Measurements from ENCODE around the gene GABPA.
"Not testable (repeated sequence)": the region's sequence is repeated elsewhere in the genome, so short reads cannot be mapped to it uniquely, and the experiment has no call there.

The GABPA gene

GRCh38 chr21:25742900-25743299, 8.1 kb downstream of the GABPA start:
- DNase-seq: no peak

- DNase-seq: no peak
Observed at GRCh38 chr21:25744854-25745253, 10.1 kb downstream of the GABPA start.

- DNase-seq: no peak
Observed at GRCh38 chr21:25750085-25750484, 15.3 kb downstream of the GABPA start.

- no peak for DNase-seq
Observed at GRCh38 chr21:25752416-25752815, 17.6 kb downstream of the GABPA start.

- no peak for DNase-seq
Observed at GRCh38 chr21:25756190-25756932, 21.6 kb downstream of the GABPA start.

- DNase-seq: no peak
Observed at GRCh38 chr21:25757531-25757930, 22.8 kb downstream of the GABPA start.

GRCh38 chr21:25759573-25759972, 24.8 kb downstream of the GABPA start:
- DNase-seq: no peak

- DNase-seq: no peak
Observed at GRCh38 chr21:25760061-25760460, 25.3 kb downstream of the GABPA start.

- no peak for DNase-seq
Observed at GRCh38 chr21:25760677-25761076, 25.9 kb downstream of the GABPA start.

GRCh38 chr21:25764065-25764464, 29.3 kb downstream of the GABPA start:
- DNase-seq: no peak

- no peak for DNase-seq
Observed at GRCh38 chr21:25767921-25768320, 33.1 kb downstream of the GABPA start.

- no peak for DNase-seq
Observed at GRCh38 chr21:25772686-25773085, 37.9 kb downstream of the GABPA start.

GRCh38 chr21:25776440-25776839, 41.7 kb downstream of the GABPA start:
- no peak for DNase-seq

GRCh38 chr21:25778126-25778875, 43.5 kb downstream of the GABPA start:
- not testable (repeated sequence) for DNase-seq

GRCh38 chr21:25788677-25789076, 53.9 kb downstream of the GABPA start:
- DNase-seq: no peak

GRCh38 chr21:25790122-25790877, 55.5 kb downstream of the GABPA start:
- DNase-seq: peak; percentile 14

- no peak for DNase-seq
Observed at GRCh38 chr21:25790878-25791204, 56.1 kb downstream of the GABPA start.

- no peak for DNase-seq
Observed at GRCh38 chr21:25791319-25791718, 56.5 kb downstream of the GABPA start.

GRCh38 chr21:25801217-25802014, 66.6 kb downstream of the GABPA start:
- DNase-seq: peak; percentile 79

- DNase-seq: no peak
Observed at GRCh38 chr21:25806060-25806459, 71.3 kb downstream of the GABPA start.

- DNase-seq: no peak
Observed at GRCh38 chr21:25807191-25807590, 72.4 kb downstream of the GABPA start.

- no peak for DNase-seq
Observed at GRCh38 chr21:25809013-25809412, 74.2 kb downstream of the GABPA start.

GRCh38 chr21:25811186-25811585, 76.4 kb downstream of the GABPA start:
- DNase-seq: no peak
